ENCODE results near the gene TSC1. TPM values are rescaled to one million over a fixed set of nuclear protein-coding genes. Genes with fewer than 3 reads are reported as not detected.

The TSC1 gene
- total and polyA plus RNA-seq, 8 donors: 44.4 to 60.3 (median 49.3) TPM

- TF ChIP-seq, protein P1, sequence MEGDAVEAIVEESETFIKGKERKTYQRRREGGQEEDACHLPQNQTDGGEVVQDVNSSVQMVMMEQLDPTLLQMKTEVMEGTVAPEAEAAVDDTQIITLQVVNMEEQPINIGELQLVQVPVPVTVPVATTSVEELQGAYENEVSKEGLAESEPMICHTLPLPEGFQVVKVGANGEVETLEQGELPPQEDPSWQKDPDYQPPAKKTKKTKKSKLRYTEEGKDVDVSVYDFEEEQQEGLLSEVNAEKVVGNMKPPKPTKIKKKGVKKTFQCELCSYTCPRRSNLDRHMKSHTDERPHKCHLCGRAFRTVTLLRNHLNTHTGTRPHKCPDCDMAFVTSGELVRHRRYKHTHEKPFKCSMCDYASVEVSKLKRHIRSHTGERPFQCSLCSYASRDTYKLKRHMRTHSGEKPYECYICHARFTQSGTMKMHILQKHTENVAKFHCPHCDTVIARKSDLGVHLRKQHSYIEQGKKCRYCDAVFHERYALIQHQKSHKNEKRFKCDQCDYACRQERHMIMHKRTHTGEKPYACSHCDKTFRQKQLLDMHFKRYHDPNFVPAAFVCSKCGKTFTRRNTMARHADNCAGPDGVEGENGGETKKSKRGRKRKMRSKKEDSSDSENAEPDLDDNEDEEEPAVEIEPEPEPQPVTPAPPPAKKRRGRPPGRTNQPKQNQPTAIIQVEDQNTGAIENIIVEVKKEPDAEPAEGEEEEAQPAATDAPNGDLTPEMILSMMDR (IDR thresholded peaks at IDR 0.05): no peak
- DNase-seq: no peak
- Histone ChIP-seq H3K36me3 (no peaks in the 10 kb centered on the region), H3K27ac (no peak overlapping the region), H3K4me3 (no peak overlapping the region), H3K27me3 (no peaks in the 10 kb centered on the region), H3K4me1 (peaks cover 0 to 9% of the 10 kb centered on the region in 2 donors), H3K9me3 (no peaks in the 10 kb centered on the region)
- intact Hi-C loops (cut with DNase I): no loop called here
- ATAC-seq: no peak
These were observed 60.8 kb downstream of the TSC1 start for GRCh38 chr9:132883349-132884294.

DNA sequence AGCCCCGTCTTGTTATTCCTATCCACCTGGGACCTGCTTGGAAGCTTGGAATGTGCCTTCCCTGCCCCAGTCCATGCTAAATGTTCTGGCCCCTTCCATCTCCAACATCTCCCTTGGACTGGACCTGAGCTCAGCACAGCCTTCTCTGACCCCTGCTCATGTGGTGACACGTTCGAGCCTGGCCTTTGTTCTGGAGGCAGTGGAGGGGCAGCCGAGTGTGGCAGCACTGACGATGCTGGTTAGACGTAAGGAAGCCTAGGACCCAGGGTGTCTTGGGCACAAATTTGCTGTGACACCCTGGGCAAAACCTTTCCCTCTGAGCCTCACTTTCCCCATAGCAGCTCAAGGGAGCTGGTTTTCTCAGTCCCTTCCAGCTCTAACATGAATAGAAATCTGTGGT is 61.8 kb downstream of the TSC1 start:
- H3K4me1 ChIP-seq: peaks cover 0 to 12% of the 10 kb centered on the region in 2 donors
- ATAC-seq: no peak
- no peaks in the 10 kb centered on the region for H3K27me3 ChIP-seq
- DNase-seq: no peak
- H3K9me3 ChIP-seq: no peaks in the 10 kb centered on the region
- no peaks in the 10 kb centered on the region for H3K36me3 ChIP-seq
- TF ChIP-seq, protein P1 (IDR thresholded peaks at IDR 0.05): no peak
- intact Hi-C loops (cut with DNase I): no loop called here
- no peak overlapping the region for H3K27ac ChIP-seq
- no peak overlapping the region for H3K4me3 ChIP-seq

DNA sequence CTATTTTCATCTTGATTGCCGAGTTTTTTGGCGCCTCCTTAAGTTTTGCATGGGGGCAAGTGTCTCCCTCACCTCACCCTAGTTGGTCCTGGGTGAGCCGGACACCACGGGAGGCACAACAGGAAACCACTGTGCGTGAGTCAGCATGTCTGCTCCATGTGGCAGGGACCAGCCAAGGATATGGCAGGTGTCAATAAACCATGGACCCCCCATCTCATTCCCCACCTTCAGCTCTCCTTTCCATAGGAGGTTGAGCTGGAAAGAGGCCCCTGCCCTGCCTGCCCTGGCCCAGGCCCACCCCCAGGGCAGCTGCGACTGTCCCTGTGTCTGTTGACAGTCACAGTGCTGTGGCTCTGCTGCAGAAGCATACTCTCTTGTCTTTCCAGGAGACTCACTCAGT is 62.6 kb downstream of the TSC1 start:
- no peak overlapping the region for H3K4me3 ChIP-seq
- intact Hi-C loops (cut with DNase I): no loop called here
- H3K36me3 ChIP-seq: no peaks in the 10 kb centered on the region
- TF ChIP-seq, protein P1 (IDR thresholded peaks at IDR 0.05): no peak
- peaks cover 0 to 16% of the 10 kb centered on the region in 2 donors for H3K4me1 ChIP-seq
- no peak overlapping the region for H3K27ac ChIP-seq
- ATAC-seq (no peak), DNase-seq (no peak)
- H3K27me3 ChIP-seq: no peaks in the 10 kb centered on the region
- H3K9me3 ChIP-seq: no peaks in the 10 kb centered on the region

GRCh38 chr9:132880324-132880661 is 64.1 kb downstream of the TSC1 start:
- DNase-seq: no peak
- intact Hi-C loops (cut with DNase I): no loop called here
- TF ChIP-seq, protein P1 (IDR thresholded peaks at IDR 0.05): no peak
- no peaks in the 10 kb centered on the region for H3K27me3 ChIP-seq
- no peak for ATAC-seq
- H3K36me3 ChIP-seq: no peaks in the 10 kb centered on the region
- no peak overlapping the region for H3K27ac ChIP-seq
- H3K9me3 ChIP-seq: no peaks in the 10 kb centered on the region
- peaks cover 0 to 16% of the 10 kb centered on the region in 2 donors for H3K4me1 ChIP-seq
- H3K4me3 ChIP-seq: no peak overlapping the region

- no peaks in the 10 kb centered on the region for H3K27me3 ChIP-seq
- intact Hi-C loops (cut with DNase I): no loop called here
- H3K27ac ChIP-seq: peak overlapping the region in 1 of 2 donors; percentile 76
- ATAC-seq: no peak
- no peak for DNase-seq
- TF ChIP-seq, protein P1 (IDR thresholded peaks at IDR 0.05): no peak
- peaks cover 0 to 16% of the 10 kb centered on the region in 2 donors for H3K4me1 ChIP-seq
- H3K4me3 ChIP-seq: peak overlapping the region in 1 of 2 donors; percentile 84
- H3K9me3 ChIP-seq: no peaks in the 10 kb centered on the region
- H3K36me3 ChIP-seq: no peaks in the 10 kb centered on the region
These were observed 64.7 kb downstream of the TSC1 start for GRCh38 chr9:132879457-132880323.
